ENCODE data around the gene NOTCH2. TPM values are rescaled to one million over a fixed set of nuclear protein-coding genes. Genes with fewer than 3 reads are reported as not detected.

The NOTCH2 gene
- total RNA-seq, 1 donor from 2014 or later: 259 TPM

DNA sequence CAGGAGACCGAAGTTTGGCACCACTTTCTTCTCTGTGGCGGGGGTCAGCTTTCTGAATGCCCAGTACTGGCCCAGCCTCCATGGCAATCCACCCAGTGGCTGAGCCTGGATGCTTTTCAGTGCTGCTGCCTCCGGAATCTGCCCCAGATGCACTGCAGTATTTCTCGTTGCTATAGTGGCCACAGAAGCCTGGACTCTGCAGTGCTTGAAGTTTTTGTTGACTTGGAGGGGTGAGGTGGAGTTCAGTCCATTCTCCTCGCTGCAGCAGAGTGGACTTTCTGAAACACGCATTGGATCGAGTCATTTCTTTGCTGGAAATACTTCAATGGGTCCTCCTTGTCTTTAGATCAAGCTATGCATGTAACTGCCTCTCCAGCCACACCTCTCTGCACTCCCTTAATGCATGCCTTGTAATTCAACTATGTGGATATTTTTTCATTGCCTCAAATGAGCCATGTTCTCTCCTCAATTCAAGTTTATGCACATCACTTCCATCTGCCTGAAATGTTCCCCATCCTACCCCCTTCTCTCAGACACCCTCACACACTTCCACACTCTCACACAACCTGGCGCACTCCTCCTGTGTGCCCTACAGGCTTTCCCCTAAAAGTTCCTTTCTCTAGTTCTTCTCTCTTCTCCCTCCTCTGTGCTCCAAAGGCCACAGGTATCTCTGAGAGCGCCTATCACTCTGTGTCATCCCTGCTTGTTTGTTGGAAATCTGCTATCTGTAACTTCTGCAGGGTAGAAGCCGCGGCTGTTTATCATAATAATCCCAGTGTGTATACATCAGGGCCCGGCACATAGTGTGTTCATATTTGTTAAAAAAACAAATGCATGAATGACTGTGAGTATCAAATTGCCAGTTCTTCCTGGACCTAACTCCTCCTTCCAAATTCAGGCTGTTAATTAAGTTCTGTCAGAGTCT, 189.7 kb downstream of the NOTCH2 start:
- ChIA-PET CTCF (no interaction called here), POLR2A (no interaction called here)
- intact Hi-C loops (cut with micrococcal nuclease): loop anchor here (10.0 kb wide), 1 partner anchor 265 kb away; no protein-coding TSS in a partner anchor
- no peak overlapping the region for H3K27ac Mint-ChIP-seq
- no peaks in the 10 kb centered on the region for H3K9me3 Mint-ChIP-seq
- ATAC-seq (ENCODE audit: low read depth) (no peak), DNase-seq (no peak)
- TF ChIP-seq, protein P1, sequence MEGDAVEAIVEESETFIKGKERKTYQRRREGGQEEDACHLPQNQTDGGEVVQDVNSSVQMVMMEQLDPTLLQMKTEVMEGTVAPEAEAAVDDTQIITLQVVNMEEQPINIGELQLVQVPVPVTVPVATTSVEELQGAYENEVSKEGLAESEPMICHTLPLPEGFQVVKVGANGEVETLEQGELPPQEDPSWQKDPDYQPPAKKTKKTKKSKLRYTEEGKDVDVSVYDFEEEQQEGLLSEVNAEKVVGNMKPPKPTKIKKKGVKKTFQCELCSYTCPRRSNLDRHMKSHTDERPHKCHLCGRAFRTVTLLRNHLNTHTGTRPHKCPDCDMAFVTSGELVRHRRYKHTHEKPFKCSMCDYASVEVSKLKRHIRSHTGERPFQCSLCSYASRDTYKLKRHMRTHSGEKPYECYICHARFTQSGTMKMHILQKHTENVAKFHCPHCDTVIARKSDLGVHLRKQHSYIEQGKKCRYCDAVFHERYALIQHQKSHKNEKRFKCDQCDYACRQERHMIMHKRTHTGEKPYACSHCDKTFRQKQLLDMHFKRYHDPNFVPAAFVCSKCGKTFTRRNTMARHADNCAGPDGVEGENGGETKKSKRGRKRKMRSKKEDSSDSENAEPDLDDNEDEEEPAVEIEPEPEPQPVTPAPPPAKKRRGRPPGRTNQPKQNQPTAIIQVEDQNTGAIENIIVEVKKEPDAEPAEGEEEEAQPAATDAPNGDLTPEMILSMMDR (IDR thresholded peaks at IDR 0.05): no peak
- no peaks in the 10 kb centered on the region for H3K4me1 Mint-ChIP-seq
- H3K36me3 Mint-ChIP-seq (ENCODE audit: low read depth): no peaks in the 10 kb centered on the region
- H3K27me3 Mint-ChIP-seq: peaks cover 13% of the 10 kb centered on the region
- H3K4me3 Mint-ChIP-seq: no peak overlapping the region

DNA sequence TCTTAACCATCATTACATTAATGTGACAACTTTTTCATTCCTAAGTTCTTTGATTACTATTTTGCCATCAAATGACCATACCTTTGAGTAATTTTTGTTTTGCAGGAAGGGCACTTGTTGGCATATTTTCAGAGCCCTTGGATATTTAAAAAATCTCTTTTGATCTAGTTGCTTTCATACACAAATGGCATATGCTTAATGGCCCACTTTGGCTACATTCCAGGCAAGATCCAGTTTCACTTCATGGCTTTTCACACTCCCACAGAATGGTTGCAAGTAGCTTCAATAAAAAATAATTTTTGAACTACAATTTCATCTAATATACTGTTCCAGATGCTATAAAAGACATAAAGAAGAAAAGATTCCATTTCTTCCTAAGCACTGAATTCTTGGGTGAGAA, 191.3 kb downstream of the NOTCH2 start:
- ATAC-seq (ENCODE audit: low read depth): no peak
- Mint-ChIP-seq H3K27ac (no peak overlapping the region), H3K4me3 (no peak overlapping the region), H3K9me3 (no peaks in the 10 kb centered on the region), H3K4me1 (no peaks in the 10 kb centered on the region), H3K36me3 (ENCODE audit: low read depth) (no peaks in the 10 kb centered on the region), H3K27me3 (peaks cover 13% of the 10 kb centered on the region)
- intact Hi-C loops (cut with micrococcal nuclease): no loop called here
- ChIA-PET CTCF (no interaction called here), POLR2A (no interaction called here)
- DNase-seq: no peak
- TF ChIP-seq, protein P1 (IDR thresholded peaks at IDR 0.05): no peak

DNA sequence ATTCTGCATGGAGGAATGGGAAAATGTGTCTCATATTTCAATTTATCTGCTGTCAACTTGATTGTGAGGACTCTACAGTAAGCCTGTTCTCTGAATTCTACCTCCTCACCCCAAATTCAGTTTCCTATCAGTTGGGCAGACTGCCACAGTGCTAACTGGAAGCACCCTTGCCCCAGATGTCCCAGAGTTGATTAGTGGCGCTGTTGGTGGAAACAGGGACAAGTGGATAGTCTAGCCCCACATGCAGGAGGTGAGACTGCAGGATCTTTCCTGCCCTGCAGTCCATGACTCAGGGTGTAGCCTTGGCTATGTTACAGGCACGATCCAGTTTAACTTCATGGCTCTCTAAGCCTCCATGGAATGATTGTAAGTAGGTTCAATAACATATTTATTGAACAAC, 195.3 kb downstream of the NOTCH2 start:
- ChIA-PET POLR2A (no interaction called here), CTCF (no interaction called here)
- TF ChIP-seq, protein P1 (IDR thresholded peaks at IDR 0.05): no peak

DNA sequence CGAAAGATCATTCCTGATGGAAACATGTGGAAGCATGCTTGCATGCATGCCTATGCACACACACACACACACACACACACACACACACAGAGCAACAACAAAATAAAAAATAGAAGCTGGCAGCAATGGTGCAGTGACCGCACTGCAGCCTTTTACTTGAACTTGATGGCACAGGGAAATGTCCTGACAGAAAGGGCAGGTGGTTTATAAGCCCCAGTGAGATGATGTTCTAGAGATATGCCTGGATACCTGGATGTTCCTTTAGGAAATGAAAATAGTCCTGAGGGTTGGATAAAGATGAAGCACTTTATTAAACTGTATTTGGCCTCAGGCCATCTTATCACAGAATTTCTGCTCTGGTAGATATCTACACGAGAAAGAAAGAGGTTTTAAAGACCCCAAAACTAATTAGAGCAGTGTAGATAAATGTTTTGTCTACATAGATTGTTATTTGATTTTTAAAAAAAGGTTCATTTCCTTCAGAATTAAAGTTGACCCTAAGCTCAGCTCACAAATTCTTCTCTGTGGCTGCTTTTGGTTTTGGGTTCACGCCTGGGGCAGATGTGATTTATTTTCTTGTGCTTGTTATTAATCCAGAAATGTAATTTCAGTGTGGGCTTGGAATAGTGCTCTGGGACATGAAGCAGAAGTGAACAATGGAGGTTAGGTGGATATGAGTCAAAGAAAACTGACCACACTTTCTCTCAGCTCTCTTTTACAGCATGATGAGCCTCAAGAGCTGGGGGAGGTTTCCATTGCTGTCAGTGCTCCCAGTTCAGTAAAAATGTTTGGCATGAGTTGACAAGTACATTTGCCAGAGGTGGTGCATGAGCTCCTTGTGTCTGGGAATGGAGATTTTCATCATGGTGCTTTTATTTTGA, 196.1 kb downstream of the NOTCH2 start:
- intact Hi-C loops (cut with micrococcal nuclease): no loop called here
- H3K4me3 Mint-ChIP-seq: no peak overlapping the region
- H3K27me3 Mint-ChIP-seq: peaks cover 15% of the 10 kb centered on the region
- H3K9me3 Mint-ChIP-seq: no peaks in the 10 kb centered on the region
- ChIA-PET POLR2A (no interaction called here), CTCF (no interaction called here)
- H3K36me3 Mint-ChIP-seq (ENCODE audit: low read depth): no peaks in the 10 kb centered on the region
- H3K27ac Mint-ChIP-seq: no peak overlapping the region
- no peak for DNase-seq
- H3K4me1 Mint-ChIP-seq: peaks cover 4% of the 10 kb centered on the region
- no peak for ATAC-seq (ENCODE audit: low read depth)
- TF ChIP-seq, protein P1 (IDR thresholded peaks at IDR 0.05): no peak

More for the DNA sequence above, 195.3 kb downstream of the NOTCH2 start:
- Mint-ChIP-seq H3K36me3 (ENCODE audit: low read depth) (no peaks in the 10 kb centered on the region), H3K9me3 (no peaks in the 10 kb centered on the region), H3K4me3 (no peak overlapping the region), H3K4me1 (peaks cover 4% of the 10 kb centered on the region), H3K27ac (no peak overlapping the region), H3K27me3 (peaks cover 19% of the 10 kb centered on the region)
- DNase-seq (no peak), ATAC-seq (ENCODE audit: low read depth) (no peak)
- intact Hi-C loops (cut with micrococcal nuclease): no loop called here

DNA sequence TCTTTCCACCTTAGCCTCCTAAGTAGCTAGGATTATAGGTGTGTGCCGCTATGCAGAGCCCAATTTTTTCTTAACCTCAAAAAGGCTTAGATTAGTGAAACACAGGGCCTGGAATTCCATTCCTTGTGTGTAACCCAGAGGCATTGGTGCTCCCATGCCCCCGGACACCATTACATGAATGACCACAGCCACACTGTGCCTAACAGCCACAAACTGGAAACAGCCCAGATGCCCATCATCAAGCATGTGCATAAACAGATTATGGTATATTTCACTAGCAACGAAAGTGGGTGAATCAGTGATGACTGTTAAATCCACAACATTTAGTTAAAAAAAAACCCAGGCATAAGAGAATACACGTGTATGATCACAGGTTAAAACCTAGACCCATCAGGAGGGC, 197.6 kb downstream of the NOTCH2 start:
- peaks cover 14% of the 10 kb centered on the region for H3K27me3 Mint-ChIP-seq
- H3K4me3 Mint-ChIP-seq: no peak overlapping the region
- no peak for ATAC-seq (ENCODE audit: low read depth)
- no peaks in the 10 kb centered on the region for H3K36me3 Mint-ChIP-seq (ENCODE audit: low read depth)
- ChIA-PET CTCF (interaction anchor here (1.2 kb wide), 1 partner anchor 77 kb away, joined by 3 read pairs; no protein-coding TSS in a partner anchor), POLR2A (no interaction called here)
- intact Hi-C loops (cut with micrococcal nuclease): no loop called here
- no peaks in the 10 kb centered on the region for H3K9me3 Mint-ChIP-seq
- DNase-seq: no peak
- TF ChIP-seq, protein P1 (IDR thresholded peaks at IDR 0.05): no peak
- H3K4me1 Mint-ChIP-seq: peaks cover 4% of the 10 kb centered on the region
- H3K27ac Mint-ChIP-seq: no peak overlapping the region

Data from activated B cell treated with CpG ODN at 0.5 μM for 24 hours (primary cell).